ENCODE results near the gene XRCC6. TPM values are rescaled to one million over a fixed set of nuclear protein-coding genes. Genes with fewer than 3 reads are reported as not detected.
"Not testable (repeated sequence)": the region's sequence is repeated elsewhere in the genome, so short reads cannot be mapped to it uniquely, and the experiment has no call there.

Gene XRCC6
- total RNA-seq, 1 donor = 251 TPM

GRCh38 chr22:41683052-41683451 is 62.0 kb downstream of the XRCC6 start:
- Histone ChIP-seq H3K27me3 (ENCODE audit: insufficient read depth, low read length) (no peaks in the 10 kb centered on the region), H3K9me3 (ENCODE audit: low read depth, low read length) (no peaks in the 10 kb centered on the region), H3K36me3 (ENCODE audit: insufficient read depth, low read length) (peaks cover 23% of the 10 kb centered on the region), H4K20me1 (ENCODE audit: insufficient read depth, low read length) (peaks cover 20% of the 10 kb centered on the region), H3K79me2 (ENCODE audit: insufficient read depth, low read length) (peaks cover 98% of the 10 kb centered on the region), H2AFZ (ENCODE audit: low read length) (no peak overlapping the region), H3K27ac (ENCODE audit: low read depth, low read length) (peak overlapping the region; percentile 85), H3K4me1 (ENCODE audit: insufficient read depth, low read length) (peaks cover 20% of the 10 kb centered on the region), H3K4me3 (ENCODE audit: insufficient read depth, low read length) (peak overlapping the region; percentile 79), H3K4me2 (ENCODE audit: insufficient read depth, low read length) (peak overlapping the region; percentile 77)
- TF ChIP-seq, protein P1, sequence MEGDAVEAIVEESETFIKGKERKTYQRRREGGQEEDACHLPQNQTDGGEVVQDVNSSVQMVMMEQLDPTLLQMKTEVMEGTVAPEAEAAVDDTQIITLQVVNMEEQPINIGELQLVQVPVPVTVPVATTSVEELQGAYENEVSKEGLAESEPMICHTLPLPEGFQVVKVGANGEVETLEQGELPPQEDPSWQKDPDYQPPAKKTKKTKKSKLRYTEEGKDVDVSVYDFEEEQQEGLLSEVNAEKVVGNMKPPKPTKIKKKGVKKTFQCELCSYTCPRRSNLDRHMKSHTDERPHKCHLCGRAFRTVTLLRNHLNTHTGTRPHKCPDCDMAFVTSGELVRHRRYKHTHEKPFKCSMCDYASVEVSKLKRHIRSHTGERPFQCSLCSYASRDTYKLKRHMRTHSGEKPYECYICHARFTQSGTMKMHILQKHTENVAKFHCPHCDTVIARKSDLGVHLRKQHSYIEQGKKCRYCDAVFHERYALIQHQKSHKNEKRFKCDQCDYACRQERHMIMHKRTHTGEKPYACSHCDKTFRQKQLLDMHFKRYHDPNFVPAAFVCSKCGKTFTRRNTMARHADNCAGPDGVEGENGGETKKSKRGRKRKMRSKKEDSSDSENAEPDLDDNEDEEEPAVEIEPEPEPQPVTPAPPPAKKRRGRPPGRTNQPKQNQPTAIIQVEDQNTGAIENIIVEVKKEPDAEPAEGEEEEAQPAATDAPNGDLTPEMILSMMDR (IDR thresholded peaks at IDR 0.05; ENCODE audit: extremely low read depth, low read depth, low read length) = no peak
- no peak for DNase-seq (ENCODE audit: insufficient read length, low spot score, missing footprints)

- peaks cover 16% of the 10 kb centered on the region for H4K20me1 ChIP-seq (ENCODE audit: insufficient read depth, low read length)
- no peak overlapping the region for H3K4me2 ChIP-seq (ENCODE audit: insufficient read depth, low read length)
- H3K36me3 ChIP-seq (ENCODE audit: insufficient read depth, low read length) = peaks cover 17% of the 10 kb centered on the region
- H2AFZ ChIP-seq (ENCODE audit: low read length) = no peak overlapping the region
- peak overlapping the region; percentile 85 for H3K27ac ChIP-seq (ENCODE audit: low read depth, low read length)
- H3K27me3 ChIP-seq (ENCODE audit: insufficient read depth, low read length) = no peaks in the 10 kb centered on the region
- peaks cover 21% of the 10 kb centered on the region for H3K4me1 ChIP-seq (ENCODE audit: insufficient read depth, low read length)
- H3K9me3 ChIP-seq (ENCODE audit: low read depth, low read length) = no peaks in the 10 kb centered on the region
- TF ChIP-seq, protein P1 (IDR thresholded peaks at IDR 0.05; ENCODE audit: extremely low read depth, low read depth, low read length) = no peak
- peaks cover 98% of the 10 kb centered on the region for H3K79me2 ChIP-seq (ENCODE audit: insufficient read depth, low read length)
- DNase-seq (ENCODE audit: insufficient read length, low spot score, missing footprints) = peak; percentile 73
- no peak overlapping the region for H3K4me3 ChIP-seq (ENCODE audit: insufficient read depth, low read length)
Observed at GRCh38 chr22:41683616-41684015, 62.5 kb downstream of the XRCC6 start.

DNA sequence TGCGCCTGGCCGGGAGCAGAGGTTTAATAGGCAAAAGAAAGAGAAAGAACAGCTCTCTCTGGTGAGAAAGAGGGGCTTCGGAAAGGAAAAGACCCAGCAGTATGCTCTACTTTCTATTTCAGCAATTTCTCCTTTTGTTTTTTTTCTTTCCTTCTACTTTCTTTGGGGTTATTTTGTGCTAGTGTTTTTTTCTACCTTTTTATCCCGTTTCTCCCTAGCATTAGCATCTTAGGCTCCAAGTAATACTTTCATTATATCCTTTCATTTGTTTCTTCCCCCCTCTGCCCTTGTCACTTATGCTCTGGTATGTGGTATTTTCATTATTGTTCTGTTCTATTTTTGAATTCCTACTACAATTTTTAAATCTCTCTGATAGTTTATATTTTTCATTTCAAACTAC is 63.1 kb downstream of the XRCC6 start:
- Histone ChIP-seq H3K4me2 (ENCODE audit: insufficient read depth, low read length) (no peak overlapping the region), H3K9me3 (ENCODE audit: low read depth, low read length) (no peaks in the 10 kb centered on the region), H4K20me1 (ENCODE audit: insufficient read depth, low read length) (peaks cover 16% of the 10 kb centered on the region), H3K36me3 (ENCODE audit: insufficient read depth, low read length) (peaks cover 13% of the 10 kb centered on the region), H3K27me3 (ENCODE audit: insufficient read depth, low read length) (no peaks in the 10 kb centered on the region), H3K4me1 (ENCODE audit: insufficient read depth, low read length) (peaks cover 24% of the 10 kb centered on the region), H2AFZ (ENCODE audit: low read length) (no peak overlapping the region), H3K79me2 (ENCODE audit: insufficient read depth, low read length) (peaks cover 93% of the 10 kb centered on the region), H3K27ac (ENCODE audit: low read depth, low read length) (peak overlapping the region; percentile 41), H3K4me3 (ENCODE audit: insufficient read depth, low read length) (no peak overlapping the region)
- TF ChIP-seq, protein P1 (IDR thresholded peaks at IDR 0.05; ENCODE audit: extremely low read depth, low read depth, low read length) = no peak
- no peak for DNase-seq (ENCODE audit: insufficient read length, low spot score, missing footprints)

DNA sequence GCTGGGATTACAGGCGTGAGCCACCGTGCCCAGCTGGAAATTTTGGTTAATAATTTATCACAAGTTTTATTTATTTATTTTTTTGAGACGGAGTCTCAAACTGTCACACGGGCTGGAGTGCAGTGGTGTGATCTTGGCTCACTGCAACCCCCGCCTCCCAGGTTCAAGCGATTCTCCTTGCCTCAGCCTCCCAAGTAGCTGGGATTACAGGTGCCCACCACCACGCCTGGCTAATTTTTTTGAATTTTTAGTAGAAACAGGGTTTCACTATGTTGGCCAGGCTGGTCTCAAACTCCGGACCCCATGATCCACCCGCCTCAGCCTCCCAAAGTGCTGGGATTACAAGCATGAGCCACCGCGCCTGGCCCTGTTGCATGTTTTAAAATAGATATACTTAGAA is 65.8 kb downstream of the XRCC6 start:
- H3K79me2 ChIP-seq (ENCODE audit: insufficient read depth, low read length) = peaks cover 67% of the 10 kb centered on the region
- H3K27ac ChIP-seq (ENCODE audit: low read depth, low read length); H2AFZ ChIP-seq (ENCODE audit: low read length); H3K4me3 ChIP-seq (ENCODE audit: insufficient read depth, low read length); H3K9me3 ChIP-seq (ENCODE audit: low read depth, low read length); DNase-seq (ENCODE audit: insufficient read length, low spot score, missing footprints); H3K27me3 ChIP-seq (ENCODE audit: insufficient read depth, low read length); H3K36me3 ChIP-seq (ENCODE audit: insufficient read depth, low read length); H4K20me1 ChIP-seq (ENCODE audit: insufficient read depth, low read length): not testable (repeated sequence)
- H3K4me2 ChIP-seq (ENCODE audit: insufficient read depth, low read length) = peak overlapping the region; percentile 88
- H3K4me1 ChIP-seq (ENCODE audit: insufficient read depth, low read length) = peaks cover 24% of the 10 kb centered on the region

All from osteoblast (primary cell).